ENCODE measurements around the gene CDC34. TPM values are rescaled to one million over a fixed set of nuclear protein-coding genes. Genes with fewer than 3 reads are reported as not detected.

CDC34 gene
- total and polyA plus RNA-seq, 9 of the 15 experiments (the other 6 are each of a cell fraction or from before 2014, with no cell fraction given), result 0.80 to 203 (median 65.5) TPM

GRCh38 chr19:531009-531752 lies 379 bp upstream of the CDC34 start (continued):
- no peak for TF ChIP-seq ZNF609 (CRISPR knock-in tag; IDR thresholded peaks at IDR 0.05; ENCODE audit: borderline replicate concordance)
- TF ChIP-seq CTBP1 (IDR thresholded peaks at IDR 0.05; ENCODE audit: borderline replicate concordance), result peak; percentile 78
- no peak for TF ChIP-seq FOXK2 (conservative IDR thresholded peaks at IDR 0.05 in 1 of 2, IDR thresholded peaks at IDR 0.05 in 1 of 2; ENCODE audit: low read depth in 2 of 2)
- peak; percentile 9; the same call in 1 of the 2 replicates for TF ChIP-seq ARID3B (CRISPR knock-in tag; IDR thresholded peaks at IDR 0.05; ENCODE audit: borderline replicate concordance)
- no peak for TF ChIP-seq TCF7L2 (IDR thresholded peaks at IDR 0.05; ENCODE audit: low read depth, low read length)
- TF ChIP-seq SFPQ (IDR thresholded peaks at IDR 0.05; ENCODE audit: low read depth, low read length), result no peak

Measured in K562 (cell line).